GM19324 (cell line): ENCODE measurements around the gene NDUFAB1.
A peak's percentile ranks its signal among the peaks of the same experiment; 100 is the strongest.
"Not testable (repeated sequence)": the region's sequence is repeated elsewhere in the genome, so short reads cannot be mapped to it uniquely, and the experiment has no call there.

ENCODE experiments used
- ATAC-seq: cut with Tn5 transposase; IDR thresholded peaks from one replicate; pipeline ENCODE4 v1.9.1; 2021; ENCODE audit warnings: mild to moderate bottlenecking, moderate library complexity; ENCODE audit not compliant: unreplicated experiment, low FRiP score

The NDUFAB1 gene

GRCh38 chr16:23556881-23557778 lies 39.0 kb downstream of the NDUFAB1 start, which contains the start of the genes EARS2 and UBFD1:
Gene EARS2, minus strand, starts transcription at chr16:23557350. Its CDS starts 7 bp downstream, at chr16:23557343.
Gene UBFD1, plus strand, starts transcription at chr16:23557727. Its CDS starts 16 bp downstream, at chr16:23557743.
- peak; percentile 92 for ATAC-seq

GRCh38 chr16:23554536-23554935 lies 41.6 kb downstream of the NDUFAB1 start:
- no peak for ATAC-seq

DNA sequence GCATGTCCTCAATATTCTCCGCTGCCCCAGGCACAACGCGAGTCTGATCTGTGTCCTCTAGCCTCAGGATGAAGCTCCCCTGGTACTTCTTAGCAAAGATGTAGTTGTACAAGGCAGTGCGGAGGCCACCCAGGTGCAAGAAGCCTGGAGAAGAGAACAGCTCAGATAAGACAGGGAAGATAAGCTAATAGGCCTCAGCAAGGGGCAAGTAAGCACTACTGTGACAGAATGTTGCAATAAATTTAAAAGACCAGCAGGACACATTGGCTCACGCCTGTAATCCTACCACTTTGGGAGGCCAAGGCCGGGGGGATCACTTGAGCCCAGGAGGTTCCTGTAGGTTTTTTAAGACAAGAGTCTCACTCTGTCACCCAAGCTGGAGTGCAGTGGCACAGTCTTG lies 44.0 kb downstream of the NDUFAB1 start:
- no peak for ATAC-seq

DNA sequence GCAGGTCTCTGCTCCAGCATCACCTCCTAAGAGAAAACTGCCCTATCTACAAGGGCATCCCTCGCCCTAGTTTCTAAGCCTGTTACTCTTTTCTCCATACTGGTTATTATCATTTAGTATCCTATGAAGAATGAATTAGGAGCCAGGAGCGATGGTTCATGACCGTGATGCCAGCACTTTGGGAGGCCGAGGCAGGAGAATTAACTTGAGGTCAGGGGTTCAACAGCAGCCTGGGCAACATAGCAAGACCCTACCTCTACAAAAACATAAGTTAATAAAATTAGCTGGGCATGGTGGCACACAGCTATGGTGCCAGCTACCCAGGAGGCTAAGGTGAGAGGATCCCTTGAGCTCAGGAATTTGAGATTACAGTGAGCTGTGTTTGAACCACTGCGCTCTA lies 46.2 kb downstream of the NDUFAB1 start:
- no peak for ATAC-seq

DNA sequence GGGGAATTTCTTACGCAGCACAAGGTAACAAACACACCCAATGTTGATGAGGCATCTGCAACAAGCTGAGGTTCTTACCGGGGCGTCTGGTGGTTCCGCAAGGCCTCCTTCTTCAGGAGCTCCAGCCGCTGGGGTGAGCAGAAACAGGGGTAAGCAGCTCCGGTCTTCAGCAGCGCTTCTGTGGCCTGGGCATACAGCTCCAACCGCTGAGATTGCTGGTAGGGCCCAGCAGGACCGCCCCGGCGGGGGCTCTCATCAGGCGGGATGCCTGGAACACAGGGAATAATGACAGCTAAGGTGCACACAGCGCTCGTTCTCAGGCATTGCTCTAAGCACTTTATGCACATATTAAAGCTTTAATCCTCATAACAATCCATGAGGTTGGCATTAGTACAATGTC lies 51.7 kb downstream of the NDUFAB1 start:
- no peak for ATAC-seq

DNA sequence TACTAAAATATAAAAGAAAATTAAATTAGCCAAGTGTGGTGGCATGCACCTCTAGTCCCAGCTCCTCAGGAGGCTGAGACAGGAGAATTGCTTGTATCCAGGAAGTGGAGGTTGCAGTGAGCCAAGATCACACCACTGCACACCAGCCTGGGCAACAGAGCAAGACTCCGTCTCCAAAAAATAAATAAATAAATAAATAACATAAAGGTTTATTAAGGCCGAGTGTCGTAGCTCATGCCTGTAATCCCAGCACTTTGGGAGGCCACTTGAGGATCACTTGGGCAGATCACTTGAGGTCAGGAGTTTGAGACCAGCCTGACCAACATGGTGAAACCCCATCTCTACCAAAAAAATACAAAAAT lies 55.3 kb downstream of the NDUFAB1 start:
- not testable (repeated sequence) for ATAC-seq

GRCh38 chr16:23539984-23540816 lies 55.9 kb downstream of the NDUFAB1 start:
- ATAC-seq: no peak

GRCh38 chr16:23538919-23539278 lies 57.2 kb downstream of the NDUFAB1 start:
- ATAC-seq: no peak

DNA sequence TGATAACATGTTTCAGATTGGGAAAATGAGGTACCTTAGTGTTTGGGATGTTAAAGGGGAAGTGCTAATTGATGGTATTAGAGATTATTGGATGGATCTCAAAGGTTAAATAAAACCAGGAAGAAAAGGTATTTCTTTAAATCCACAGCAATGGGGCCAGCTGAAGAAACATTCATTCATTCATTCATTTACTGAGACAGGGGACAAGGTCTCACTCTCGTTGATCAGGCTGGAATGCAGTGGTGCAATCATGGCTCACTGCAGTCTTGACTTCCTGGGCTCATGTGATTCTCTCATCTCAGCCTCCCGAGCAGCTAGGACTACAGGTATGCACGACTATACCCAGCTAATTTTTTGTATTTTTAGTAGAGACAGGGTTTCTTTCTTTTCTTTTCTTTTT lies 58.7 kb downstream of the NDUFAB1 start:
- ATAC-seq: no peak

DNA sequence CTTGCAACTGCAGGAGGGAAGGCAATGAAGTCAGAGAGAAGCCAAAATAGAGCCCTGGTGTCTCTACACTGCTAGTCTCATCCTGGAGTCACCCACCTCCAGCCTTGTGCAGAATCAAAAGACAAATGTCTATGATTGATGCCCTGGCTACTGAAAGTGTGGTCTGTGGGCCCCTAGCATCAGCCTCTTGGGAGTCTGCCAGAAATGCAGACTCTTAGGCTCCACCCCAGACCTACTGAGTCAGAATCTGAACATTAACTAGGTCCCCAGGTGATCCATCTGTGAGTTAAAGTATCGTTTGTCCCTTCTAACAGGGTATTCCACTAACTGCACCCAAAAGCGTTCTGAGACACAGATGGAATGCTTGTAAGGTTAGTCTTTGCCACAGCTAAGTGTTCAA lies 60.2 kb downstream of the NDUFAB1 start:
- ATAC-seq: no peak

GRCh38 chr16:23534868-23535860 lies 61.0 kb downstream of the NDUFAB1 start:
- no peak for ATAC-seq

- ATAC-seq: no peak
These were observed 63.7 kb downstream of the NDUFAB1 start for GRCh38 chr16:23532448-23532847.
